ENCODE measurements around the gene ANKS1B.
"Not testable (repeated sequence)": the region's sequence is repeated elsewhere in the genome, so short reads cannot be mapped to it uniquely, and the experiment has no call there.

ANKS1B gene

DNA sequence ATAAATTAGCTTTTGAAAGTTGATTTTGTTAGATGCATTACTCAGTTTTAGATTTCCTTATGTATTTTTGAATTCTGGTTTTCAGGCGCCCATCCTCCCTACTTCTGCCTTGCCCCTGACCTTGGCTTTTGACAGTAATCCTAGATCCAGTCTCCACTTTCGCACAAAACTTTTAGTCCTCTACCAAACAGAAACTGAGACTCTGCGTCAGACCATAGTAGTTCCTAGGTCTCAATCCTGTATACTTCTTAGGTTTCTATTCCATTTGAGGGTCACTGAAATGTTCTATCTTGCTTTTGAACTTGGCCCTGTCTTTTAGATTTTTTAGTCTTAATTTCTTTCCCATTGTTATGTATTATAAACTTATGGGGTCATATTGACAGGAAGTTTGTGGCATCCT, 645.1 kb downstream of the ANKS1B start:
- no peak for DNase-seq

DNA sequence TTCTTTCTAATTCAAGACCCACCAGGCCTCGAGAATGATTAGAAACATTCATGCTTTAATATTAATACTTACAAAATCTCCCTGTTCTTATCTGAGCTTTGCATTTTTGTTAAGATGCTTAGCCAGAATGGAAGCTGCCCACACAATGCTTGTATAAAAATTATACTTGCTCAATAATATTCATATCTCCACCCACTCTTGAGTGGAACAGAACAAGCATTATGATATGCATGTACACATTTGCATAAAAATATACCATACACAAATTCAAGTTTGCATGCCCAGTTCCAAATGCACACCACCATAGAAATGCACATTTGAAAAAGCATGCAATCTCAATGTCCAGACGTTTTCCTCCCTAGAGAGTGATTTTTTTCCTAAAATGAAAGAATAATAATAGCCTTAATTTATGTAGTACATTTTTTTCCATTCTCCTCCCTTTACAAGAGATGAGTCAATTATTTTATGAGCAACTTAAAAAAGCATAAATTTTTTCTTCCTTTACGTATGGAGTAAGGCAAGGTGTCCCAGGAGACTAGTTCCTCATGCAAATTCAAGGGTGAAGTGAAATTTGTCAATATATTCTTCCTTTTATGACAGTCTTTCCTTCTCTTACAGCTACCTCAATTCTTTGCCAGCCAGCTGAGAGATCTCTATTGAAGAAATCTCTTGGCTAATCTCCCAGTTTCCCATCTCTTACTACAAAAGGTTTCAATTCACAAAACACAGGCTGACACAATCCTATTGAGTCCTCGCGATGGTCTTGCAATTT, 650.3 kb downstream of the ANKS1B start:
- no peak for DNase-seq

DNA sequence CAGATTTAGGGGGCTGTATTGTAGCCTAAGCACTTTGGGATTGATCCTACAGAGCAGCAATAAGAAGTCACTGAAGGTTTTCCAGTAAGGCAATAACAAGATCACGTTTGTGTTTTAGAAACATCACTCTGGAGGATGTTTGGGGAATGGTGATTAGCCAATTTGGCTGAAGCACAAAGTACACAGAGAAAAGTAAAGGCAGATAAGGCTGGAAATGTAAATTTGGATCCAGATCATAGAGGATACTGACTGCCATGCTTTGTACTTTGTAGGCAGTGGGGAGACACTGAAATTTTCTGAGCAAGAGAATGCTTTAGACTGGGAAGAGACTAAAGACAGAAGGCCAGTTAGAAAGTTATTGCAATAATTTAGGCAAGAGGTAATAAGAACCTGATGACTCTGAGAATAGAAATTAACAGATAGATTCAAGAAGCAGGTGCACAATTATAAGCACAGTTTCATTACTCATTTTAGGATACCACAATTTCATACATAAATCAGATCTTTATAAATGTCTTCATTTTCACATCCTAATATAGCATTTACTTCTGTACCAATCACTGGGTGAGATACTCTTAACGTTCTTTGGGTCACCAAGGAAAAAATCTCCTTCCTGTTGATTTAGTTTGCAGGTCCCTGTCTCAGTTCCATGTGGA, 651.7 kb downstream of the ANKS1B start:
- no peak for DNase-seq

DNA sequence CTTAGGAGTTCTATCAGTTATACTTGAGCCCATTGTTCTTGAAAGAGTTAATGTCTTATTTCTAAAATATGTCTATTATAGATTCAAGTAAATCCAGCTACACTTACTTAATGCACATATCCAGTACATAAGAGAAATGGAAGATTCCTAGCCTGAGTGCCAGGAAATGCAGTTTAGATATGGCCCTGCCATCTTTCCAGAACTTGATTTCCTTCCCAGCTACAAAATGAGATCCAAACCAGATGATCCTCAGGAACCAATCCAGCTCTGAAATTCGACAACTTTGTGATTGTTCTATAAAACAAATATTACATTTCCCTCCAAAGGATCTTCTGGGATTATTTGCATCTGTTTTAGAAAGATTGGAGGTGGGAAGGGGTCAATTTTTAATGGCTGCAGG, 654.5 kb downstream of the ANKS1B start:
- no peak for DNase-seq

DNA sequence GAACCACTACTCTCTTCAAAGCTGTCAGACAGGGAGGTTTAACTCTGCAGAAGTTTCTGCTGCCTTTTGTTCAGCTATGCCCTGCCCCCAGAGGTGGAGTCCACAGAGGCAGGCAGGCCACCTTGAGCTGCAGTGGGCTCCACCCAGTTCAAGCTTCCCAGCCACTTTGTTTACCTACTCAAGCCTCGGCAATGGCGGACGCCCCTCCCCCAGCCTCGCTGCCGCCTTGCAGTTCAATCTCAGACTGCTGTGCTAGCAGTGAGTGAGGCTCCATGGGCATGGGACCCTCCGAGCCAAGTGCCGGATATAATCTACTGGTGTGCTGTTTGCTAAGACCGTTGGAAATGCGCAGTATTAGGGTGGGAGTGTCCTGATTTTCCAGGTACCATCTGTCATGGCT, 663.5 kb downstream of the ANKS1B start:
- not testable (repeated sequence) for DNase-seq

DNA sequence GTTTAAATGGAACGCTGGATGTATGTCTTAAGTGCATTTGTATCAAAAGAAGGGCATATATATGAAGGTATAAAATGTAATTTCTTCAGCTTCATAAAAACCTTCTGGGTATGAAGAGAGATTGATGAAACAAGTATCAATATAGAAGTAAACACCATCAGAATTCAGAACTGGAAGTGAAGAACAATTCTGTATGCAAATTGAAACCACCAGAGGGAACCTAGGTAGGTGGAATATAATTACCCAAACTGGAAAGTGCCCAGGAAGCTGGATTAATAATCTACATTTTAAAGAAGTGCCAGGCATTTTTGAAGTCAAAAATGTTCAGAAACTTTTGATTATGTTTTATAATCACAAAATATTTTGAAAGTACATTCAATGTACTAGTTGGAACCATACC, 673.4 kb downstream of the ANKS1B start:
- no peak for DNase-seq

DNA sequence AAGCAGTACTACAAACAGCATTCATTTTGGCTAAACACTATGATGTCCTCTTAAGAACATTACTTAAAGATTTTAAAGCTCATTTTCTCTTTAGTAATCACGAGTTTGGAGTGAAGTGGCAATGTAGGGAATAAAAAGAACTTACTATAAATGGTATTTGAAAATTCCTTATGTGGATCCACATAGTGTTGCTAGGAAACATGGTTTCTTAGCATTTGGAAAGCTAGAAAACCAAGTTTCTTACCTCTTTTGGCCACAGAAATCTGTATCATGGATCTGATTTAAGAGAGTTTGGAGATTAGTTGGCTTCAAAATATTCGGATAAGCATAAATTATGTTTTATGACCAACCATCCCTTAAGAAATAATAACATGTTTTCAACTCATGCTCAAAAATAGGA, 674.9 kb downstream of the ANKS1B start:
- no peak for DNase-seq

DNA sequence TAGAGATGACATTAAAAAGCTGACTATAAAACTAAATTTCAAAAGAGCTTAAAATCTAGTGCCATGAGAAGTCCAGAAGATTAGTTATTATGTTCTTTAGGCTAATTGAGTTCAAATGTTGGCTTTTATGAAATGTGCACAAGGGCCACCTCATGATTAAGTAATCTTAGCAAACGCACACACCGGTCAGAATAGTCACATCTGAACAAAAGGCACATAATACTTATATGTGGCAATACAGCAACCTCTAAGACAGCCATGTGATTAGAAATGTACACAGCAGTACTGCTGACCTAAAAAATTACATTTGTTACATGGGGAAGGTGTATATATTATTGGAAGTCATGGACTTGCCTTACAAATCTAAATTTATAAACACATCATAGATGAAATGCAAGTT, 681.9 kb downstream of the ANKS1B start:
- DNase-seq: no peak

DNA sequence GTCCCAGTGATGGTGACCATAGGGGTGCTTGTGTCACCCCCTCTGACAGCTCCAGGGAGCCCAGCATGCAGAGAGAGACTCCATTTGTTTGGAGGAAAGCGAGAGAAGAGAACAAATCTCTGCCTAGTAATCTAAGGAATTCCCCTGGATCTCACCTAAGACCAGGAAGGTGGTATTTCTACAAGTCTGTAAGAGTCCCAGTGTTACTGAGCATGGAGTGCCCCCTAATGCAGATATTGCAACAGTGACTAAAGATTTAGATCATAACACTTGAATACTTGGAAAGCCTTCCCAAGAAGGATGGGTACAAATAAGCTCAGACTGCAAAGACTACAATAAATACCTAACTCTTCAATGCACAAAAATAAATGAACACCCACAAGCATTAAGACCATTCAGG, 697.6 kb downstream of the ANKS1B start:
- no peak for DNase-seq

DNA sequence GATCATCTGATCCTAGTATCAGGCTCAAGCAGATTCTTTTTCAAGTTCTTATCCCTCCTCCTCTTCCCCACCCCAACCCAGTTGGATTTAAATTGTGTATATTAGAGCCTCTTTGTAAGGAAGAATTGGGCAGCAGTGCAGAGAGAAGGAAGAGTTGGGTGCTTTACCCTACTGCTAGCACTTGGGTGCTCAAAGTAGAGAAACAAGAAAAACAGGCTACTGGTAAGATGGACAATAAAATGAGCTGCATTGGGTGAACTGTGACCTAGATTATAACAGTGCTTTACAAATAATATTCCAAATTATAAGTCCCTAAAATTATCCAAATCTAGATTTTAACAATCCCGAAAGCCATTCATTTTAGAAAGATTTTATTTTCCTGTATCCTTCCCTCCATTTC, 700.6 kb downstream of the ANKS1B start:
- DNase-seq: no peak

DNA sequence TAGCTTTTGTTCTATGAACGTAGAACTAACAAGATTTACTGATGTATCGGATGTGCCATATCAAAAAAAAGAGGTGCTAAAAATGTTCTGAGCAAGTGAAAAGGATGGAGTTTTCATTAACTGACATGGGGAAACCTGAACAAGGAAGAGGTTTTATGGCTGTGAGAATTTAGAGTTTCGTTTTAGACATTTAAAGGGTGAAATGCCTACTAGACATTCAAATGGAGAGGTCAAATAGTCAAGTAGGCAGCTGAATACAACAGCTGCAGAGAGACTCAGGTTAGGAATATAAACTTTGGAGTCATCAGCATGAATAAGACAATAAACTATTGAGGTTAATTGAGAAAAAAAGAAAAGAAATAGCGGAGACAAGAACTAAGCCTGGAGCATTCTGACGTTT, 702.1 kb downstream of the ANKS1B start:
- no peak for DNase-seq

DNA sequence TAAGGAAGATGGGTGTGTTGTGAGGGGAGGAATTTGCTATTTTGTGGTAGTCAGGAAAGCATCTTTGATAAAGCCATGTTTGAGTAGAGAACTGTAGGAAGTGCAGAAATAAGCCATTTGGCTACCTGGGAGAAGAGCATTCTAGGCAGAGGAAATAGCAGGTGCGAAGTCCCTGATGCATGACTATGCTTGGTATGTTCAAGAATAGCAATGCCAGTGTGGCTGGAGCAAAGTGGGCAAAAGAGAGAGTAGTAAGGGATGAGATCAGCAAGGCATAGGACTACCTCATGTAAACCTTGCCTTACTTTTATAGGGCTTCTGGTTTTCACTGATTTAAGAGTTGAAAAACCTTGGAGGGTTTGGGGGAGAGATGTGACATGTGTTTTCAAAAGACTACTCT, 702.6 kb downstream of the ANKS1B start:
- DNase-seq: no peak

DNA sequence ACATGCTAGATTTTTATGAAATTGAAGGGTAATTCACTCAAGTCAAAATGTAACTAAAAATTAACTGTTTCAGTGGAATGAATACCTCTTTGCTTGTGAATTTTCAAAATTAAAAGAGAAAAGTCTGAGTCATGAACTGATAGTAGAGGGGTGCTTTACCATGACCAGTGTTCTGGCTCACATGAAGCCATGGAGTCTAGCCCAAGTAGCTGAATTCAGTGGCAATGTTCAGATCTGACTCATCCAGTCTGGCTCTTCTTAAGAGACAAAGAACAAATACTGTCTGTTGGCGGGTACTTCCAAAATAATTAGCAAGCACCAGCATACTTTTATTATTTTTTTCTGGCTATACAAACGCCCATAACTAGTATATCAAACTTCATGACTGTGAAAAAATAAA, 703.5 kb downstream of the ANKS1B start:
- DNase-seq: no peak

DNA sequence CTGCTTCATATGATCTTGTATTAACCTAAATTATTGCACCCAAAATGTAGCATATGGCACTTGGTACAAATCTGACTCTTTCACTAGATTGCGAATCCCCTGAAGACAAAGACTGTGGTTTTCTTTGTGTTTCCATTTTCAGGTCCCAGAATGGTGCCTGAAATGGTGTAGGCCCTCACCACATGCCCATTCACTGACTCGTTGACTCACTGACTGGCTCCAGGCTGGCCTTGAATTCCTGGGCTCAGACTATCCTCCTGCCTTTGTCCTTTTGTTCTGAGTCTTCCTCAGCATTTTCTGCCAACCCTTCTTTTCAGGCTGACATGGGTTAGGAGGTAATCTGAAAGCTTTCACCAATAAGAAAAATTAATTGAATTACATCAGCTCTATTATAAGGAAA, 705.8 kb downstream of the ANKS1B start:
- DNase-seq: no peak

DNA sequence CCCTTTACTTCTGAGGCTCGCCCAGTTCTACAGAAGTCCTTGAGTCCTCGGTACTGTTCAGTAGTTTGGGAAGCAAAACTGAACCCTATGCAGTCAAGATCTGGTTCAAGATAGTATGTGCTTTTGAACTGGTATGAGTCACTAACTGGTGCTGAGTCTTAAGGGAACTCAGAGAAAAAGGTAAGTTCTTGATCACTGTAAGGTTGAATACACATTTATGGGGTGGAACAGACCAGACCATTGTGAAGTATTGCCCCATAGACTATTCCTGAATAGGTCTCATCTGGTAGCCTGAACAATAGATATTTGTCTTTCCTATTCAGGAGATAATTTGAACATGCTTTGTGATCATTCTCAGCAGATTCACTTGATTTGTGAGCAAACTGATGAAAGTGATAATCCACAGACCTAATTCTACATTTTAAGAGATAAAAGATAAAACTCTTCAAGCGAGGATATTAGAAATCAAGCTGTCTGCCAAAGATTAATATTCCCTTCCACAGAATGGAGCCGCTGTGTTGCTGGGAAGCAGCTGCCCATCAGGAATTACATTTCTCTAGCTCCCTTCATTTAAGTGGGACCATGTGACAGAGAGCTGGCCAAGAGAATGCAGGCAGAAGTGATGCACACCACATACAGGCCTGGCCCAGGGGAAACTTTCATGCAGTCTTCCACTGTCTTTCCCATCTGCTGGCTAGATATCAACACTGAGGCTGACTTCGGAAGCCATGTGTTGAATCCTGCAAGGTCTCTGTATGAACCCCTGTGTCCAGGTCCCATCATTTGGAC, 707.0 kb downstream of the ANKS1B start:
- no peak for DNase-seq

DNA sequence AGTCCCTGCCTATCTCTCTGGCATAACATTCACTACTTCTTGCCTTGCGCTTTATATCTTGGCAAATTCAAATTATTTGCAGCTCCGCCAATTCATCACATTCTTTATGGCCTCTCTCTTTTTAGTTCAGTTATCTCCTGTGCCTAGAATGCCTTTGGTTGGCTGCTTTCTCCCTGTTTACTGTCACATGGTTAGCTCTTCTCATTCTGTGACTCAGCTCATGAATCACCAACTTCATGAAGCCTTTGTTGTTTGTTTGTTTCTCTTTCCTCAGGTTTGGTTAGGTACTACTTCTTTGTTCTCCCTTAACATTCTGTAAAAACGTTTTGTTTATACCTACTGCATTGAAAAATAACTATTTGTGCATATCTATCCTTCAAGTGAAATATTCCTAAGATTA, 713.7 kb downstream of the ANKS1B start:
- no peak for DNase-seq

DNA sequence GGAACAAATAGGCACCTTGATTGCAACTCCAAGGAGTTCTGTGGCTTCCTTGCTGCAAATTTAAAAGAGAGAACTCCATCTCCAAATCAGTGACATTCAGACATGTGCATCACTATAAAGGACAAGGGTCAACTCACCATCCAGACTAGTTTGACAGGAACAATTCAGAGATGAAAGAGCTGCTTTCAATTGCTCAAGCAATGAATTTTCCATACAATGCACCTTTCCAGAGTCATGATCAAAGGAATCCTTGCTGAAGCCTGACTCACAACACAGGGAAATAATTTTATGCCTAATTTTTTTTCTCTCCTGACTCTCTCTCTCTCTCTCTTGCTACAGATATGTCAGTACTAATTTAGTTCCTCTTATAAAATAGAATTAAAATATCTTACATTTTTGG, 717.7 kb downstream of the ANKS1B start:
- DNase-seq: no peak

DNA sequence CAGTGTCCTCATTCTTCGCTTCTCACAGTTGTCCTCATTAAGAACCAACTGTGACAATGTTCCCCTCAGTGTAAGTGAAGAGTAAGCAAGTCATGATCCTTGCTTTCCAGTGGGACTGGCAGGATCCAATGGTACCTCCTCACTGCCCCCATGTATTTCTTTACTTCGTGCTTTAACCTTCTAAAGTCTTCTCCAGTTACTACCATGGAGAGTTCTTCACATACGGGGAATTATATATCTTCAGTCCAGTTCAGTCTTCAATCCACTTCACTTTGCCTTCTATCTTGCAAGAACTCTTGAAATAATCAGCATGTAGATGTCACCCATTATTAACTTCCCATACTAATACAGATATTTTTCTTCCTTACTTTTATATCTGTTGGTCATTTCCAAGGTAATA, 719.1 kb downstream of the ANKS1B start:
- DNase-seq: no peak

DNA sequence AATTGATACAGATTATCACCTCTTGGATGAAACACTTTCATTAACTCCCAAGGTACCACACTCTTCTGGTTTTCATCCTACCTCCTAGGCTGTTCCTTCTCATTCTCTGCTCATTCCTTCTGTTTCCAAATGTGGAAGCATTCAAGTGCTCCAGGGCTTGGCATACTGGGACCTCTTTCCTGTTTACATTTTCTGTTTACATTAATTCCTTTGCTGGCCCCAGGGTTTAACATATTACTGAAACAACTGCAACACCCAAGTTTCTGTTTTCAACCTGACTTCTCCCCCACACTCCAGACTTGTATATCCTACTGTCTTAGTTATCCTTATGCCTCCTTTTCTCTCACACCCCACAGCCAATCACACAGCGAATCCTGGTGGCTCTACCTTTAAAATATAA, 723.5 kb downstream of the ANKS1B start:
- DNase-seq: no peak

DNA sequence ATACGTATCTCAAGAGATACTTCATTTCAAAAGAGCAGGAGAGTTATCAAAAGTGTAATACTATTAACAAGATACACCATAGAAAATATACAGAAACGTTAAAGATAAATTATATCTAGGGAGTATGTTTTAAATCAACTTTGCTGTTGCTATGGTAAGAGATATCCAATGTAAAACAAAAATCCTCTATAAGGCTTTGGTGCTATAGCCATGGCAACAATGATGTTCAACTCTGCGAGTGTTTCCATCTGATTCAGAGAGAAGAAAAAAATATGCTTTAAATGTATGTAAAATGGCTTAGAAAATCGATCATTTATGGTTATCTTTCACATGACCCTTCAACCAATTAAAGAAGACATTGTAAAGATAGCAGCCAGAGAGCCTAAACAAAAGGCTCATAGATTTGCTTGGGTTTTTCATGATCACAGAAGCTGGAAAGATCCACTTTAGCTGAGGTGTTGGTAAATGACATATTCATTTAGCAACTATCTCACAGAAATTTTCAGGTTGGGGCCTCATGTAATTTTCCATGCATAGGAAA, 724.2 kb downstream of the ANKS1B start:
- no peak for DNase-seq

DNA sequence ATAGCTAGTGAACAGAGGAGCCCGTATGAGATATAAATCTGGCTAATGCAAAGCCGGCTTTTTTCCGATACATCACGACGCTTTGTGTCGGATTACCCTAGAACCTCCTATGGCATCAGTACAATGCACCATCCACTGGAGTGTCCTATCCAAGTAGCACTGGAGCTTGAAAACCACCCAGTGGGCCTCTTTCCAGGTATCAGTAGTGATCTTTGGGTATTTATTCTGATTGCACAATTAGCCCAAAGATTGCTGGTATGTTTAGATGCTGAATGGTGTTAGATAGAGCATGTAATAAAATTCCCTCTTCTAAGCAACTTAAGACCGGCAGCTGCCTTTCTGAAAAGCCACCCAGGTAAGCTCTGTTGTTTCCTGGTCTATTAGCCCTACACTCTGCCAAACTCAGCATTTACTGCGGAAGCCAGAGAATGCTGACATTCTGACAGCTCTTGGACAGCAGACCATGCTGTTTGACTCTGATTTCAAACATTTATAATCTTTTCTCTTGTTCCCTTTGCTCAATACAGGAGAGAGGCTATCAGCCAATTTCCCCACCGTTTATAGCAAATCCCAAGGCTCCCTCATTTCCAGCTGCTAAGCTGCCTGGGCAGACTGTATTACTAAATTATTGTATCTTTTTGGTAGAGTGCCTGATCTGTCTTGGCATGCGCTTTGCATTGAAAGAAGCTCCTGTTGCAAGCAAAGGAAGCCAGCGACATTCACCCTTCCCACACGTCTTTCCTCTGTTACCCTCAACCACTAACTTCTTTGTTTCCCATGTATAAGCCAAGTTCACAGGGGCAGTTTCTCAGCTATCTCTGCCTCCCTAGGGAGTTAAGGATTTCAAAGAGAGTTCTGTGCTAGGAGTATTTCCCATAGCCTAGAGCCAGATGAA, 725.4 kb downstream of the ANKS1B start:
- DNase-seq: no peak

DNA sequence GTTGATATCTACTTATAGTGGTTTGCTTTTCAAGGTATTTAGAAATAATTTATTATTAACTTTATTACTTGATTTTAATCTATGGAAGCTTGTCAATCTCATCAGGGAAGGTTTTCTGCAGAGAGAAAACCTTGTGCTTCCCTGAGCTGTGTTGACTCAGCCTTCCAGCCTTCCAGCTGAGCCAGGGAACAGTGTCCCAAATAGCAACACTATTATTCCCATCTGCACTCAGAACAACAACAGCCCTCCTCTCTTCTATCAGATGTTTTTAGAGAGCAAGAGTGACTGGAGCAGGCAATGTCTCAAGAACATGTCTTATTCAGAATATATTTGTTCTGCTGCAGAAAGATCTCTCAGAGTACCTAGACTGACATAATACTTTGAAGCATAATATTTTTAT, 727.1 kb downstream of the ANKS1B start:
- no peak for DNase-seq

DNA sequence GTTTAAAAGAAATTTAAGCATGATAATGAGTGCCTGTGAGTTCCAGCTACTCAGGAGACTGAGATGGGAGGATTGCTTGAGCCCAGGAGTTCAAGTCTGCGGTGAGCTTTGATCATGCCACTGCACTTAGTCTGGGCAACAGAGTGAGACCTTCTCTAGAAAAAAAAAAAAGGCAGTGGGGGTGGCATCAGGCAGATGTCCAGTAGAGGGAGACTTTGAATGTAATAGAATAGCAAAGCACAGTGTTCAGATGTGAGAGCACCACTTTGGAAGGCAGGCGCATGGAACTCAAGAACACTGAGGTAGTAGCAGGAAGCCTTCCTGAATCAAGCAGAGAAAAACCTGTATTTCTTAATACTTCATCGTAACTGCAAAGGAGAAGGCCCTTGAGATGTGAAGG, 731.7 kb downstream of the ANKS1B start:
- no peak for DNase-seq
